GM13976 (cell line): Measurements from ENCODE around the gene FNTB.

ENCODE experiments used
- DNase-seq: peaks from one replicate; pipeline ENCODE4 v3.0.0; 2012; ENCODE audit warnings: low spot score
- in situ Hi-C: fragments of 300-500 bp; cut with MboI; formaldehyde crosslinking; loops from one replicate; pipeline ENCODE4 v1.12.0; 2022; ENCODE audit warnings: low sequenced_read_pairs, mixed read lengths, inconsistent platforms; ENCODE audit not compliant: unreplicated experiment
- TF ChIP-seq, protein P1 (sequence below): IDR thresholded peaks from 2 replicates; pipeline ENCODE4 v1.5.1; 2012; ENCODE audit warnings: borderline replicate concordance, mild to moderate bottlenecking; ENCODE audit not compliant: insufficient read depth; ENCODE audit errors: extremely low read depth, missing control alignments, control extremely low read depth

The FNTB gene

DNA sequence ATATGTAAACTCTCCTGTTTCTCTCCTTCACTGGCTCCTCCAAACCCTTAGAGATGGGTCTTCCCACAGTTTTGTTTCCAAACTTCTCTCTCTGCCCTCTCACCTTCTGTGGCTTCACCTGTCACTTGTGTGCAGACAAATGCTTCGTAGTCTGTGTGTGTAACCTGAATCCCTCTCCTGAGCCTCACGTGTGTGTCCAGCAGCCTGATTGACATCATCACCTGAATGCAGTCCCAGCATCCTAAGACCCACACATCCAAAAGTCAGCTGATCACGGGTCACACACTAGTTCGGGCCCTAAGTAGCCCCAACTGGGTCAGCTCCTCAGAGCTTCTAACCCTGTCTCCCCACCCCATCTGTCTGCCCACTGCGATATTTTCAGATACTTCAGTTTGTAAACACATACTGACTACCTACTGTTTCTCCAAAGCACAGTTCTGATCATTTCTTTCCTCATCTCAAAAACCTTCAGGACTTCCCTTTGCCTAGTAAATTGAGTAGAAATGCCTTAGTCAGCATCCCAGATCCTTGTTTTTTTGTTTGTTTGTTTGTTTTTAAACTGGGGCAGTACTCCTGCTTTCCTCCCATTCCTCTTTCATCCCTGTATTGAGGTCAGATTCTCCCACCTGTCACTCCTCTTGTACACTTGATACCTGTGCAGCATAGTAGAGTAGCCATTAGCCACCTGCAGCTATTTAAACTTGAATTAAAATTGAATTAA, 23.7 kb downstream of the FNTB start:
- in situ Hi-C loops, result no loop called here
- TF ChIP-seq, protein P1, sequence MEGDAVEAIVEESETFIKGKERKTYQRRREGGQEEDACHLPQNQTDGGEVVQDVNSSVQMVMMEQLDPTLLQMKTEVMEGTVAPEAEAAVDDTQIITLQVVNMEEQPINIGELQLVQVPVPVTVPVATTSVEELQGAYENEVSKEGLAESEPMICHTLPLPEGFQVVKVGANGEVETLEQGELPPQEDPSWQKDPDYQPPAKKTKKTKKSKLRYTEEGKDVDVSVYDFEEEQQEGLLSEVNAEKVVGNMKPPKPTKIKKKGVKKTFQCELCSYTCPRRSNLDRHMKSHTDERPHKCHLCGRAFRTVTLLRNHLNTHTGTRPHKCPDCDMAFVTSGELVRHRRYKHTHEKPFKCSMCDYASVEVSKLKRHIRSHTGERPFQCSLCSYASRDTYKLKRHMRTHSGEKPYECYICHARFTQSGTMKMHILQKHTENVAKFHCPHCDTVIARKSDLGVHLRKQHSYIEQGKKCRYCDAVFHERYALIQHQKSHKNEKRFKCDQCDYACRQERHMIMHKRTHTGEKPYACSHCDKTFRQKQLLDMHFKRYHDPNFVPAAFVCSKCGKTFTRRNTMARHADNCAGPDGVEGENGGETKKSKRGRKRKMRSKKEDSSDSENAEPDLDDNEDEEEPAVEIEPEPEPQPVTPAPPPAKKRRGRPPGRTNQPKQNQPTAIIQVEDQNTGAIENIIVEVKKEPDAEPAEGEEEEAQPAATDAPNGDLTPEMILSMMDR, result no peak
- no peak for DNase-seq

DNA sequence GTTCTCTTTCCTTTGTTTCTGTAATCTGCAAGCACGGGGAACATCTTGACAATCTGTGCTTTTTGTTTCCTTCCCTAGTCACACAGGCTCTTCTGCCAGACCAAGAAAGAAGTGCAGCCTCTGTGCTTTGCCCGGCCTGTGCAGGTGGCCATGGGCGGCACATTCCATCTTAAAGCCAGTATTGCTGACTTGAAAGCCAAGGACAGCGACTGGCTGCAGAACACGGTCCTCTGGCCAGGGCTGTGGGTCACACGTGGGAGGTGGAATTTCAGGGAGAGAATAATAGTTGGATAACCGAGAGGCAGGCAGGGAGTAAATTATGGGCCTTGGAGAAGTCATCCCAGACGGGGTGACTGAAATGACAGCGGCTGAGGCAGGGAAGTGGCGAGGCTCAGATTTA, 24.8 kb downstream of the FNTB start:
- DNase-seq, result no peak
- in situ Hi-C loops, result no loop called here
- TF ChIP-seq, protein P1, result no peak

DNA sequence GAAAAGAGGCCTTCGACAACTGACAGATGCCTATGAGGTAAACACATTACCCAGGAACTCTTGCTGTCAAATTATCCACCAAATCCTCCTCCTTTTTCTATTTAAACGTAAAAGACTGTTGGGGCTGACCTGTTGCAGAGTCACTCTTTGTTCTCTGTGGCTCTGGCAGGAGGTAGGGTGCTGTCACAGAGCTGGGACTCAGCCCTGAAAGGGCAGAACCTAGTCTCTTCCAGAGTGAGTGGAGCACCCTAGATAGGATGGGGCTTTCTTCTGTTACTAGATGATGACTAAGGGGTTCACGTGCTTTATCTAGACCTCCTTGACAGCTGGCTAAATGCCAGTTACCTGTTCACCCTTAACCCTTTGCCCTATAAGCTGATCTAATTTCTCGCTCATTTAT, 25.7 kb downstream of the FNTB start:
- in situ Hi-C loops, result no loop called here
- TF ChIP-seq, protein P1, result no peak
- no peak for DNase-seq

DNA sequence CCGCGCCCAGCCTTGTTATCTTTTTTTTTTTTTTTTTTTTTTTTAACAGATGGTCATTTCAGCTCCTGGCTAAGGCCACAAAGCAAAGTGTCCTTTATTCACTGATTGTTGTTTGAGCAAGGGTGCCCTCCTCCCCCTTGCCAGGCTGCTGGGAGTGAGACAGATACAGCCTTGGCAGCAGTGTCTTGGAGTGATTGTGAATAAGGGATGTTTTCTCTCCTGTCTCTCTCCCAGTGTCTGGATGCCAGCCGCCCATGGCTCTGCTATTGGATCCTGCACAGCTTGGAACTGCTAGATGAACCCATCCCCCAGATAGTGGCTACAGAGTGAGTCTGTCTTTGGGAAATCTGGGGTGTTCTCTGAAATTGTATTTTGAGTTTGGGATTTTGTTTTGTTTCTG, 28.7 kb downstream of the FNTB start:
- no peak for DNase-seq
- in situ Hi-C loops, result no loop called here
- TF ChIP-seq, protein P1, result no peak

DNA sequence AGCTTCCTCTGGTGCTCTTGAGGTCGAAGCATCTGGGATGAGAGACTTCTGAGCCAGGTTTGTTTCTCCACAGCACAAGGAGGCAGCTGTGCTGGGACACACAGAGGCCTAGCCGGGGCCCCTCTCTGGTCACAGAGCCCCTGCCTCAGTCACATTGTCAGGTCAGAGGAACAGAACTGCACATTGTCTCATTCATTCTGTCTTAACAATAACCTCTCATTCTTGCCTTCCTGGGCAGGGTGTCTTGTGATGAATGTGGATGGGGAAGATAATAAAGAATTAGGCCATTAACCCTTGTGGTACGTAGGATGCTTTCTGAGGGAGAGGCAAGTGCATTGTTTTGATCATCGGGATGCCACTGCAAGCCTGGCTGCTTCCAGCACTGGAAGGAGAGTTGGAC, 29.8 kb downstream of the FNTB start:
- DNase-seq, result no peak
- TF ChIP-seq, protein P1, result no peak
- in situ Hi-C loops, result no loop called here

DNA sequence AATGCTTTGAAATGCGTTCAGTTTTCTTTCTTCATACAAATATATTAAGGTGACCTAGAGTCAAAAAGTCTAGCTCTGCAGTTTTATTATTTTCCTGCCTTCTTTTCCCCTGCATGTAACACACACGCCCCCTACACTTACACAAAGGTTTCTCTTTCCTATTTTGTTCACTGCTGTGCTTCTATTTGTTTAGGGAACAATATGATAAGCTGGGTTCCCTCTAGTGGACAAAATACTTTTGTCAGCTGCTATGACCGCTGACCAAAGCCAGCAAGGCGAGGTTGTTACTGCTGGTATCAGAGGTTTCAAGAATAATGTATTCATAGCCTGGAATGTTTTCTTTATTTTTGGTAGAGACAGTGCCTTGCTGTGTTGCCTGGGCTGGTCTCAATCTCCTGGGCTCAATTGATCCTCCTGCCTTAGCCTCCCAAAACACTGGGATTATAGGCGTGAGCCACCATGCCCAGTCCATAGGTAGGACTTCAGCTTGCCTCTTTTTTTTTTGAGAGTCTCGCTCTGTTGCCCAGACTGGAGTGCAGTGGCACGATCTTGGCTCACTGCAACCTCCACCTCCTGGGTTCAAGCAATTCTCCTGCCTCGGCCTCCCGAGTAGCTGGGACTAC, 33.4 kb downstream of the FNTB start:
- in situ Hi-C loops, result no loop called here
- peak; percentile 62 for DNase-seq
- TF ChIP-seq, protein P1, result peak; percentile 38
